DMS114 treated with DMSO at 0.1 percent for 48 hours (cell line): ENCODE data around the gene PSAP.

Experiments
- DNase-seq: peaks from one replicate; lab custom pipeline; 2025; ENCODE audit not compliant: unreplicated experiment; lab: John Stamatoyannopoulos, UW

The PSAP gene

DNA sequence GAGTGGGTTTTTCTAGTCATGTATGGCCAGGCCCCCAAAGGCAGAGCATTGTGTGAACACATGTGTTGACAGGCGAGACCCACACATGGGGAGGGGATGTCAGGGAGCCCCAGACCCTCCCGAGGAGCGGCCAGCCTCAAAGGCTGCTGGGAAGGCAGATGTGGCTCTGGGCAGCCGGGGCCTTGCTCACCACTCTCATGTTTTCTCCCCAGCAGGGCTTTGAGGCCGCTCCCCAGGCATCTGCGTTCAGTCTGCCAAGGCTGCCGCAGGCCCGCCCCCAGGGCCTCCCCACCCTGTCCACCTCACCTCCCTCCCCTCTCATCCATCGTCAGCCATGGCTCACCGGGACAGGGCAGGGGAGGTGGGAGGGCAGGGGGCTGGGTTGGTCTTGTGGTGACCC, 61.2 kb downstream of the PSAP start:
- no peak for DNase-seq

DNA sequence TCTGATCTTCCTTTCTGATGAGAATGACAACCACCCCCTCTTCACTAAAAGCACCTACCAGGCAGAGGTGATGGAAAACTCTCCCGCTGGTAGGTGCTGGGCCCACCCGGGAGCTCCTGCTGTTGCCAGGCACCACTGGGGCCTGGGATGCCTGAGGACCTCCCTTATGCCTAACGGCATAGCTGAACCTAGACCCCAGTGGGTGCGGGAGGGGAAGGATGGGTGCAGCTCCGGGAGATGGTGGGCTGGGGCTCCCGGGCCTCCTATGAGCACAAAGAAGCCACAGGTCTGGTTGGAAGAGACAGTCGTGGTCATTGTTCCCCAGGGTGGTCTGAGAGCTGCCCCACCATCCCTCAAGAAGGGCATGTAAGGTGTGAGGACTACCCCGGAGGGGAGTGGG, 62.1 kb downstream of the PSAP start:
- no peak for DNase-seq

DNA sequence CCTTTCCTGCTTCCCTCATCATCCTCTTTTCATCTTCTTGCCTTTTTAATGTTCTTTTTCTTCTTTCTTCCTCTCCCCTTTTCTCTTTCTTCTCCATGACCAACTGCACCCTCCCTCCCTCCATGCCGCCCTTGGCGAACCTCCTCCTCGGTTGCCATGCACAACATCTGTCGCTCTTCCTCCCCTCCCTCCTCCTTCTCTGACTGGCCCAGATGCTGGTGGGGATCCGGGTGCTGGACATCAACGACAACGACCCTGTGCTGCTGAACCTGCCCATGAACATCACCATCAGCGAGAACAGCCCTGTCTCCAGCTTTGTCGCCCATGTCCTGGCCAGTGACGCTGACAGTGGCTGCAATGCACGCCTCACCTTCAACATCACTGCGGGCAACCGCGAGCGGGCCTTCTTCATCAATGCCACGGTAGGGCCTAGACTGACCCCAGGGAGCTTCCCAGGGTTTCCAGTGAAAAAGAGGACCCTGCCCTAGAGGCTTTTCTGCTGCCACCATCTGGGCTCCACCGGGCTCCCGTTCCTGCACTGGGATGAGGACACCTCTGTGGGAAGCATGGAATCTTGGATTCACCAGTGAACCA, 66.3 kb downstream of the PSAP start:
- no peak for DNase-seq

DNA sequence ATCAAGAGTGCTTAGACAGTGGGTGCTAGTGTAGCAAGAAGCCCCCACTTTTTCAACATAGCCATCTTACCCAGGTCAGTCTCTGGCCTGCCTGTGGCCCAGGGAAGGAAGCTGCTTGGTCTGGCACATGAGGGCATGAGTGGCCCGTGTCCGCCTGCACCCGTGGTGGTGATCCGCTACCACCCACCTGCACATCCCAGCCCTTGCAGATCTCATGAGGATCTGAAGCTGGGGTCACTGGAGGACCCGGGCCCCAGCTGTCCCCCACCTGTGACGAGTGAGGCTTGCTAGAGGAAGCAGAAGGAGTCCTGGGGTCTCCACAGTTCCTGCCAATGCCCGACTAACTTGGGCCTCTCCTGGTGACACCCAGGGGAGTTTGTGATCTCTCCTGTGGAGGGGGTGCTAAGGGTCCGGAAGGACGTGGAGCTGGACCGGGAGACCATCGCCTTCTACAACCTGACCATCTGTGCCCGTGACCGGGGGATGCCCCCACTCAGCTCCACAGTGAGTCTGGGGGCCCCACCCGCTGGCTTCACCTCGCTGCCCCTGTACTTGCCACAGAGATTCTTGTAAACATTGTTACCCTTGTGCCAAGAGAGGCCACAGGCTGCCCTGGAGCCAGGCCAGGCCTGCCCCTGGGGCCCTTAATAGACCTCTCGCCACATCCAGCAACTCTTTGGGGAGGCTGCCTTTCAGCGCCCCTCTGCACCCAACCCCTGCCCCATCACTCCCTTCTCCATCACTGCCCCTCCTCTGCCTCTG, 67.0 kb downstream of the PSAP start:
- DNase-seq, result no peak

DNA sequence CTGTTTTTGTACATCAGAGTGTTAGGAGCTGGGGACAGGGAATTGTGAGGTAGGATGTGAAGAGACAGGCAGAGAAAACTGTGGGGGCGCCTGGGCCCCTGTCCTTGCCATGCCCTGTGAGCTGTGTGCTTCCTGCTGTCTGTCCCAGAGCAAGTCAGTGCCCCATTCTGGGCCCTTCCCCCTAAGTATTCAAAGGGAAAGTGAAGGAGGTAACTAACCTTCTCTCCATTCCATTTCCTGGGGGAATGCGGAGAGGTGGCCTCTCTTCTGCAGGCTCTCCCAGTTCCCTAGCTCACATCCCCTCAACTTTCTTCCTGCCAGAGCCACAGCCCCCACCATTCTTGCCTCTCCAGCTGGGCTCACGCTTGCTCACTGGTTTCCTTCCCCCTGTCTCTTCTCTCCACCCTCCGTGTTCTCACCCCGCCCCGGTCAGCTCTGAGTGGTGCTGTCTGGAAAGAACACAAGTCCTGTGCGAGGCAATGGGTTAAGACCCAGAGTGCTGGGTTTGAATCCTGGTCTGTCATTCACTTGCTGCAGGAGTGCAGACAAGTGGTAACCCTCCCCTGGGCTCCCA, 68.0 kb downstream of the PSAP start:
- DNase-seq, result no peak

DNA sequence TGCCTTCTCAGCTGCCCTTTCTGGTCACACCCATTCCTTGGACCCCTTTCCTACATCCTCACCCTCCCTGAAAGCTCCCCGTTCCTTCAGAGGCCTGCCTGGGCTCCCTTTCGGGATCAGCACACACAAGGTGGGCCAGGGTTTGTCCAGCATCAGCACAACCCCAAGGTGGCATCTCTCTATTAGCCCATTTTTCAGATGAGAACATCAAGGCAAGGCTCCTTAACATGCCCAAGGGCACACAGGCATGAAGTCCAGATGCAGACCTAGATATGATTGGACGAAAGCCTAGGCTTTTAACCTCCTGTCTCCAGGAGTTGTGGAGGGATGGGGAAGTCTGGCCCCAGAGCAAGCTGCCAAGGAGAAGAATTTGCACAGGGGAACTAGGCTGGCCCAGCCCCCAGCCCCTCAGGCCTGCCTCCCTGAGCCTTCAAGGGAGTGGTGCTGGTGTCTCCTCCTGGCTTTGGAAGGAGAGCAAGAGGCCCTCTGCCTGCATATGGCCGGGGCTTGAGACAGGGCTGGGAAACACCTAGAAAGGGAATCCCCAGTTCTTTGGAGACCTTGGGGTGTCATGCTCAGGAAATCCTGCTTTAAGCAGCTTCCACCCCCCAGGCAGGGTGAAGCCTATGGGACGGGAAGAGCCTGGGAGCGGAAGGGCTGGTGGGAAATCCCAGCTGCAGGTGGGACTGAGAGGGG, 68.7 kb downstream of the PSAP start:
- DNase-seq, result no peak

DNA sequence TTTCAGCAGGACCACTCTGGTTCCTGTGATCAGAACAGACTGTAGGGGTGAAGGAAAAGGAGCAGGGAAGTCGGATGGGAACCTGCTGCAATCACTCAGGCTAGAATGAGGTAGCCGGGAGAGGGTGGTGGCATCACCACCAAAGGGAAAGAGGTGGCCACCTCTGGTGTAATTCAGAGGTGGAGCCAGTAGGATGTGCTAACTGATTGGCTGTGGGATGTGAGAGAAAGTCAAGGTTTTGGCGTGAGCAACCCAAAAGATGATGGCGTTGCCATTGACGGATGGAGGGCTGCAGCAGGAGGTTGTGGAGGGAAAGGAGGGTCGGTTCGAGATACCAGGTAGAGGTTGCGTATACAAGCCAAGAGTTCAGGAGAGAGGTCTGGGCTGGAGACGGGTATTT, 70.3 kb downstream of the PSAP start:
- DNase-seq, result no peak

DNA sequence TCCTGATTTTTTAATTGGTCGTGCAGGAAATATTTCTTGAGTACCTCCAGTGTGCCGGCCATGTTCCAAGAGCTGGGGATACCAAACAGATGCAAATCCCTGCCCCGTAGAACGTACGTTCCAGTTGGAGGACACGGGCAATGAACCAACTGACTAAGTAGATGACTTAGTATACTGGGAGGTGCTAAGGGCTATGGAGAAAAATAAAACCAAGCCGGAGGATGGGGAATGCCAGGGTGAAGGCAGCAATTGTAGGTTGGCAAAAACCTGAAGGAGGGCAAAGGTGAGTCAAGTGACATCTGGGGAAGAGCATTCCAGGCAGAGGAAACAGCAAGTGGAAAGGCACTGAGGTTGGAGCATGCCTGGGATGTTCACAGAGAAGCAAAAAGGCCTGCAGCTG, 70.9 kb downstream of the PSAP start:
- no peak for DNase-seq

DNA sequence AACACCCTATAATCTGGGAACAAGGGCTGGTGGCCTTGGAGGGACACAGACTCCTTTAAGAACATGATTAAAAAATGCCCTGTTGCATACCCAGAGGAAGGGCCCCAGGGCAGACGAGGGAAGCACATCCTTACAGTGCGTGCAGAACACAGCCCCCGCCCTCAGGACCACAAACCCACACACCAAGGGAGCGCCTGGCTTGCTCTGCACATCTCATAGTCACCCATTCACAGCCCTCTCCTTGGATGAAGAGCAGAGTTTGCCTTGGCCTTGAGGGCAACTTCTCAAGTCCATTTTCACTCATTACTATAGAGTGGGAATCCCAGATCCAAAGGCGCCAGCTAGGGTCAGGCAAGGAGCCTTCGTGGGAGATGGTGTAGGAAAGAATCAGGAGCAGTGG, 71.4 kb downstream of the PSAP start:
- DNase-seq, result no peak

DNA sequence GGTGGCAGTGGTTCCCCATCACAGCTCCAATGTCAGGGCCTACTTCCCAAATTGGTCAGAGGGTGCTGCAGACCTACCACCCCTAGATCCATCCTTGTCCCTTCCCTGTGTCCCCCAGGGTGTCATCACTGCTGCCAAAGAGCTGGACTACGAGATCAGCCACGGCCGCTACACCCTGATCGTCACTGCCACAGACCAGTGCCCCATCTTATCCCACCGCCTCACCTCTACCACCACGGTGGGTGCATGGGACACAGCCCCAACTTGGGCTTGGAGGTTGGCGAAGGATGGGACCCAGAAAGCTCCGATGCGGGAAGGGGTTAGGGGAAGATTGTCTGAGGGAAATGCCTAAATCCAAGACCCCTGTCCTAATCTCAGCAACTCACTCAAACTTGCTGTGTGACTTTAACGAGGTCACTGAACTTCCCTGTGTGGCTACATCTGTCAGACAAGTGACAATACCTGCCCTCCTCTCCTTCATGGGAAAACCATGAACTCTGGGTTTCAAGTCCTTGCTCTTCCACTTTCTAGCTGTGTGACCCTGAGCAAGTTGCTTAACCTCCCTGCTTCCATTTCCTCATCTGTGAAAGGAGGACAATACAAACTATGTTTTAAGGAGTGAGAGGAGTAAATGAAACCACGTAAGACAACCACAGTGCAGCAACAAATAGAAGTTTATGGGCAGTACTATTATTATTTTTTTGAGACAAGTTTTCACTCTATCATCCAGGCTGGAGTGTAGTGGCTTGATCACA, 72.8 kb downstream of the PSAP start:
- DNase-seq, result no peak

DNA sequence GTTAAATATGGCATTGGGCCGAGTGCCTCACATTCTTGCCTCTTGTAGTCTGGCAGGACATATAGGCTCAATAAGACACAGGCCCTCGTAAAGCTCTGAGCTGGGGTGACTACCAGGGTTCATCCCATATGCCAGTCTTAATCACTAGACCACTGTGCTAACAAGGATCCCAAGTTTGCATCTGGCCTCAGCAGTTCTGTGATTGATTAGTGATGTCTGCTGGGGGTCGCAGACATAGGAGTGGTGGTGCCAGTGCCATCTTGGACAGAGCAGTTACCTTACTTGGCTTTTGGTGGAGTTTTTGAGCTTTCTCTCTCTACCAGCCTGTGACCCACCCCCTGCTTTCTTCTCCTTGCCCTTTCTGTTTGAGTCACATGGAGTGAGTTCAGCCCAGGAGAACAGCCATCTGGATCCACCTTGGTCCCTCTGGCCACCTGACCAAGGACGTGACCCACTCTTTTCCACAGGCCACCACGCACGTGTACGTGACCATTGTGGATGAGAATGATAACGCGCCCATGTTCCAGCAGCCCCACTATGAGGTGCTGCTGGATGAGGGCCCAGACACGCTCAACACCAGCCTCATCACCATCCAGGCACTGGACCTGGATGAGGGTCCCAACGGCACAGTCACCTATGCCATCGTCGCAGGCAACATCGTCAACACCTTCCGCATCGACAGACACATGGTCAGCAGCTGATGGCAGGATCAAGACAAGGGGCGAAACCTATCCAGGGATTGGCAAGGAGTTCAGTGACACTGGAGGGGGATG, 73.7 kb downstream of the PSAP start:
- DNase-seq, result no peak

DNA sequence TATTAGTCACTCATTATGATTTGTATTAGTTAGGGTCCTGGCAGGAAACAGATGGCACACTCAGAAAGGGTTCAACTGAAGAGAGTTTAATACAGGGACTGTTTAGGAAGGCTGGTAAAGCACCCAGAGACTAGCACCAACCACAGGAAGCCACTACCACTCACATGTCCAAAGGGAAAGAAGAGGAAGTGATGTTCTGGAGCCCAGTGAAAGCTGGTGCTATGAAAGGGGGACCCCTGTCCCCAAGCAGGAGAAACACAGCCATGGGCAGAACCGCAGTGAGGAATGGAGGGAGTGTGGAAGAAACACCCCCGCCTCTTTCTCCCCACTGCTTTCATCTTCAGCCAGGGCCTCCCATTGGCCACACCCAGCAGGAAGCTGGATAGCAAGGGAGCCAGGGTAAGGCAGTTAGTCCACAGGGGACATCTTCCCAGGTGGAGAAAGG, 74.5 kb downstream of the PSAP start:
- no peak for DNase-seq

DNA sequence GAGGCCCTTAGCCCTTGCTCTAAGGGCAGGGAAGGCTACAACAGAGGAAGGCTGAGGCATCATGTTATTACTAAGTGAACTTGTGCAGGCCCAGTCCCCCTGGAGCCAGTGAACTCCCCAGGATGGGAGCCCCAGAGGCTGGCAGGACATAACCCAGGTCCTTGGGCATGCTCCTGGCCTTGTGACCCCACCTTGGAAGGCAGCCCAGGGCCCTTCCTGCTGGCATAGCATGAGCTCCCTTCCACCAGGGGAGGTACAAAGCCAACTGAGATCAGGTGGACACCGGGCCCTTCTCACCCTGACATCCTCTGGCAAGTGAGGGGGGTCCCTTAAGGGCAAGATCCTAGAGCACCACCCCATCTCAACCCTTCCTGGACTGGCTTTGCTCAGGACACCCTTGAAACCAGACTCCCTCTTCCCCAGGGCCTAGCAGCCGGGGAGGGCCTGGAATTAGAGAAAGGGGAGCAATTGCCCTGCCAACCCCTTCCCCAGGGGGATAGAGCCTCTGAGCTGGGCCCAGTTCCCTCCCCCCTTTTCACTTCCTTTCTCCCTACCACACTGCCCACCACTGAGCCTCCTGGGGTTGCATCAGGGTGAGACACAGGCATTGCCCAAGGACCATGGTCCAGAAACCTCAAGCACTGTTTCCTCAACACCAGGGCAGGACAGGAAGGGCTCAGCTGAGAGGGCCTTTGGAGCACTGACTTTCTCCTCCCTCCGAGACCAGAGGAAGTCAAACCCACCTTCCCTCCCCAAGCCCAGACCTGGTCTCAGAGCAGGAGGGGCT, 75.9 kb downstream of the PSAP start:
- DNase-seq, result no peak

DNA sequence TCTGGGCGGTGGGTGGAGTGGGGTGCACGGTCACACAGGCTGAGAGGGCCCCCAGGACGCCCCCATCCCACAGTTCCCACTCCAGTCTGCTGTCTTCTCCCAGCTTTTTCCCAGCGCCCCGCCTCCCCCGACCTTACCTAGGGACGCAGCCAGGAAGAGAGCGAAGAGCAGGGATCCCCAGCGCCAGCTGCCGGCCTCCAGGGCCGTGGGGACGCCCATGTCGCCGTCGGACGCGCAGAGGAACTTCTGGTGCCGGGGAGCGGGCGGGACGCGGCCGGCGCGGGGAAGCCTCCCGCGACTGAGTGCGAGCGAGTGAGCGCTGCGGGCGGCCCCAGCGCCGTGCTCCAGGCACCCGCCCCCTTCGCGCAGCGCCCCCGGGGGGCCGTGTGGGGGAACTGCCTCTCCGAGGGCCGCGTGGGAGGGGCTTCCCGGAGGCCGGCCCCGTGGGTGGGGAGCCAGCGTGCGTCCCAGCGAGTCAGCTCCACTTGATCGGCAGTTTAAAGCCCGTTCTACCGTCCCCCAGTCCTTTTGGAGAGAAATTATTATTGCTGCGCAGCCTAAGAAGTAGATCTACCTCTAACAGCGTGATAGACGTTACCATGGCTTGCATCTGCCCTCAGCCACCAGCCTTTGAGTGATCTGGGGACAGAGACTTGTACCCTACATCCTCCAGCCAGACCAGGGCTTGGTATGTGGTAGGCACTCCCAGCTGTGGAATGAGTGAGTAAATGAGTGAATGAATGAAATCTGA, 77.7 kb downstream of the PSAP start, which contains the start of gene VSIR:
Gene VSIR, minus strand, starts transcription at position 300 of the 751 bp plus-strand sequence. Its CDS starts 81 bp downstream, at position 219.
- DNase-seq, result peak; percentile 41

DNA sequence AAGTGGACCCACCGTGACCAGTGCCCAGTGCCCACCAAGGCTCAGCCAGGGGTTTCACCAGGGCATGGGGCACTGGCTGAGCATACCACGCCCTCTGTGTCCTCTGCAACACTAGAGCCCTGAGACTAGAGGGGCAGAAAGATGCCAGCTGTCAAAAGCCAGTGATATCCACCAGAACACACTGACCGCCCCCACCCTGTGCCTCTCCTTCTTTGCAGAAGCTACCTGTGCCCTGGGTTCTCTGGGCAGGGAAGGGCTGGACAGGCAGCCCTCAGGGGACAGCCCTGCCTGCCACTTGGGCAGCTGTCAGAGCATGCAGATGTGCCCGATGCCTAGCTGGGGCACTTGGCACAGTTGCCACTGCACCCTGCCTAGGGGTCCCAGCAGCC, 78.2 kb downstream of the PSAP start:
- DNase-seq, result no peak

DNA sequence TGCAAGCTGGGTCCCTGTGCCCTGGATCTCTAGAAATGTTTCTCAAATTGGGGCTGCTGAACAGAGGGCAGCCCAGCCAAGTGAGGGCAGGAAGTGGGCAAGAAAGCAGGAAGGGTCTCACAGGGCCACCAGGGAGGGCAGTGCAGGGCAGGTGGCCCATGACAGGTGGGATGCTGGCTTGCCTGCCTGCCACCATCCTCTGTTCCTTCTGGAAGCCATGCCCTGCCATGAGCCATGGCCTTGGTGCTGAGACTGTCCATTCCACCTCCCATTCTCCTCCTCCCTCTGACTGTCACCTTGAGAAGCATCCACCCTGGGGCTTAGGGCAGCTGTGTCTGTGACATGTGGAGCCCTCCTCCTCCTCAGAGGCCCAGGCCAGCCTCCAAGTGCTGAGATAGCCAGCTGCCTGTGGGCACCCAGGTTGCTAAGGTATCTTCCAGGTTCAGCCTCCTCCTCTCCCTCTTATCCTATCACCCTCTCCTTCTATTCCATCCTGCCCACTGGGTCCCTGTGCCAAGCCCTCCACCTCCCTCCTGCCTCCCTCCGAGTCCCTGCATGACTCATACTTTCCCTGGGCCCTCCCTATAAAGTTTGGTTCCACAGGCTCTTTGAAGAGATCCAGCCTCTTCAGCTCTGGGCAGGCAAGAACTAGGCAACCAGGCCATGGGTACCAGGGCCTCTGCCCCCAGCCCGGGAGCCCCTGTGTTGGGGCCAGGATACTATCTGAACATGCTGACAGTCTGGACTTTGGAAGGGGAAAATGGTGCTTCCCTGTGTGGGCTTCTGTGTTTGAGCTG, 79.0 kb downstream of the PSAP start:
- no peak for DNase-seq

DNA sequence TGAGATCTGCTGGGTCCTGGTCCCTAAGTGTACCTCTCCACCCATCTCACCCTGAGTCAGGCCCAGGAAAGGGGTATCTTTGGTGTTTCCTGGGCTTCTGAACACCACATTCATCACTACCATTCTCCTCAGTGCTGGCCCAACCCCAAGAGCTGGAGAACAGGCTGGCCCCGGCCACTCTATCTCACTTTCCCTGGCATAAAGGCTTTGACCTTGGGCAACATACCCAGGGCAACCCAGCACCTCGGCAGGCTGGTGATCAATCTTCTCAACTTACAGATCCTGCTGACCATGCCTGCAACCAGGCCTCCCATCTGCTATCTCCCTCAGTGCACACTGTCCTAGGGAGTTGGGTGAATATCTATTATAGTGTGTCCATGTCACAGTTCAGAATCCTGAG, 79.8 kb downstream of the PSAP start:
- no peak for DNase-seq

DNA sequence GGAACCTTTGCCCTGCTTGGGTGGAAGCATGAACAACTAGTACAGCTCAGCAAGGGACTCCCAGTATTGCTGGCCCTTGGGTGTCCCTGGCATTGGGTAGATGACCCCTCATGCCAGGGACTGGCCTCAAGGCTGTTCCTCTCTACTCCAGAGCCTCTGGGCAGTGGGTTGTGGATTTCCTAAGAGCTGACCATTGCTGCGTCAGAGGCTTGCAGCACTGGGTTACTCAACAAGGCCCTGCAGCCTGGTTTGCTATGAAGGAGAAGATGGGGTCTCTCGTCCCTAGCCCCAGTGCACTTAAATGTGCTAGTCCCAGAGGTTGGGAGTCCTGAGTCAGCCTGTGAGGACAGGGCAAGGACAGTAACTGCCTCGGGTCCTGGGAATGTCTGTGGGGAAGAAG, 80.3 kb downstream of the PSAP start:
- no peak for DNase-seq
